Activated CD4-positive, alpha-beta T cell treated with anti-CD3 and anti-CD28 coated beads, Interleukin-2, amount 10 ng/mL, durations not matched to agents 24 days and 14 days (primary cell): Measurements from ENCODE around the gene CEACAM18. TPM values are rescaled to one million over a fixed set of nuclear protein-coding genes. Genes with fewer than 3 reads are reported as not detected.
A peak's percentile ranks its signal among the peaks of the same experiment; 100 is the strongest.
"Not testable (repeated sequence)": the region's sequence is repeated elsewhere in the genome, so short reads cannot be mapped to it uniquely, and the experiment has no call there.

Experiments
- DNase-seq: peaks from one replicate; pipeline ENCODE4 v3.0.0; 2022
- H3K27ac Mint-ChIP-seq: one replicate; pipeline ENCODE4 v1.8.0; 2022; ENCODE audit warnings: mild to moderate bottlenecking, mixed read lengths
- H3K27me3 Mint-ChIP-seq: one replicate; pipeline ENCODE4 v1.8.0; 2022; ENCODE audit warnings: mixed read lengths
- H3K36me3 Mint-ChIP-seq: one replicate; pipeline ENCODE4 v1.8.0; 2022; ENCODE audit warnings: low read depth, mild to moderate bottlenecking, mixed read lengths
- H3K4me1 Mint-ChIP-seq: one replicate; pipeline ENCODE4 v1.8.0; 2021; ENCODE audit warnings: mixed read lengths
- H3K4me3 Mint-ChIP-seq: one replicate; pipeline ENCODE4 v1.8.0; 2022; ENCODE audit warnings: mild to moderate bottlenecking, moderate library complexity, mixed read lengths
- H3K9me3 Mint-ChIP-seq: one replicate; pipeline ENCODE4 v1.8.0; 2021; ENCODE audit warnings: mixed read lengths
- intact Hi-C: fragments of 100-400 bp; cut with micrococcal nuclease; formaldehyde crosslinking; loops from one replicate; pipeline ENCODE4 v1.15.1; 2023
- total RNA-seq: library from RNA; stranded (reverse); gene quantifications from 2 replicates; pipeline ENCODE4 v1.2.3, GENCODE V29; 2022

Gene CEACAM18
- total RNA-seq, 1 donor from 2014 or later = not detected

GRCh38 chr19:51450730-51451307 lies 27.5 kb upstream of the CEACAM18 start:
- H3K27ac Mint-ChIP-seq = peak overlapping the region; percentile 82
- peaks cover 8% of the 10 kb centered on the region for H3K27me3 Mint-ChIP-seq
- no peak overlapping the region for H3K4me3 Mint-ChIP-seq
- peaks cover 28% of the 10 kb centered on the region for H3K9me3 Mint-ChIP-seq
- no peak for DNase-seq
- intact Hi-C loops = no loop called here
- H3K4me1 Mint-ChIP-seq = peaks cover 31% of the 10 kb centered on the region
- peaks cover 19% of the 10 kb centered on the region for H3K36me3 Mint-ChIP-seq

DNA sequence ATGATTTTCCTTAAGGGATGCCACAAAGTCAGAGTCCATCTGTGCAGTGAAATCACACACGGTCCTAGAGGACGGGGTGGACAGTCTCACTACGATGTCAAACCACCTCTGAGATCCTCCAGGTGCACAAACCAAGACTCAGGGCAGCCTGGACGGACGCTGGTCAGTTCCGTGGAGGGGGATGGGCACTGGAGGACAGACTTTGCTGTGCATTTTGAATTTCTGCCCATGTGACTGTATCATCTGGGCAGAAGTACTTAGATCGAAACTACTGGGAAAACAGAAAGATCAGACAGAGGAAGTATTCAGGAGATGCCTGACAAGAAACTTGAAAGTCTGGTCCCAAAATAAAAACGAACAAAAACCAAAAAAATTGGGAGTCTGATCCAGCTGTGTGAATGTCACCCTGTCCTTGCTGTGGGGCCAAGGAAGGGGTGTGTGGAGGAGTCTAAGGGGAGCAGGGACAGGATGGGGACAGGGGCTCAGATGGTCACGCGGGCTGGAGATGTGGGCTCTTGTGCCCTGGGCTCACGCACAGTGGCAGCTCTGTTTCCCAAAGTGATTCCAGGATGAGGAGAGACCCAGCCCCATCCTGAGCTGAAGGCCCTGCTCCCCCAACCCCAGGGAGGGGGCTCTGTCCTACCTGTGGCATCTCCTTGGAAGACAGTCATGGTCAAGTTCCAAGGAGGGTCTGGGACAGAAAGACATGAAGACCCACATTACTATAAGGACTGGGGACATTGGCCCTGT lies 21.6 kb upstream of the CEACAM18 start:
- intact Hi-C loops = no loop called here
- H3K9me3 Mint-ChIP-seq = peaks cover 3% of the 10 kb centered on the region
- no peak overlapping the region for H3K27ac Mint-ChIP-seq
- H3K4me3 Mint-ChIP-seq = no peak overlapping the region
- H3K4me1 Mint-ChIP-seq = peaks cover 6% of the 10 kb centered on the region
- DNase-seq = no peak
- H3K36me3 Mint-ChIP-seq = no peaks in the 10 kb centered on the region
- peaks cover 18% of the 10 kb centered on the region for H3K27me3 Mint-ChIP-seq

- Mint-ChIP-seq H3K4me3 (no peak overlapping the region), H3K27ac (no peak overlapping the region), H3K27me3 (peaks cover 19% of the 10 kb centered on the region), H3K9me3 (no peaks in the 10 kb centered on the region), H3K4me1 (peaks cover 3% of the 10 kb centered on the region), H3K36me3 (no peaks in the 10 kb centered on the region)
- DNase-seq = no peak
- intact Hi-C loops = no loop called here
Observed at GRCh38 chr19:51457351-51458013, 20.9 kb upstream of the CEACAM18 start.

GRCh38 chr19:51458051-51458645 lies 20.2 kb upstream of the CEACAM18 start, which contains the start of gene SIGLEC8:
Gene SIGLEC8, minus strand, starts transcription at chr19:51458454. Its CDS starts 67 bp downstream, at chr19:51458387.
- Mint-ChIP-seq H3K9me3 (no peaks in the 10 kb centered on the region), H3K36me3 (no peaks in the 10 kb centered on the region), H3K4me3 (no peak within 1 kb of the TSS), H3K27ac (no peak within 1 kb of the TSS), H3K27me3 (peaks cover 24% of the 10 kb centered on the region), H3K4me1 (peaks cover 6% of the 10 kb centered on the region)
- intact Hi-C loops = no loop called here
- DNase-seq = no peak

DNA sequence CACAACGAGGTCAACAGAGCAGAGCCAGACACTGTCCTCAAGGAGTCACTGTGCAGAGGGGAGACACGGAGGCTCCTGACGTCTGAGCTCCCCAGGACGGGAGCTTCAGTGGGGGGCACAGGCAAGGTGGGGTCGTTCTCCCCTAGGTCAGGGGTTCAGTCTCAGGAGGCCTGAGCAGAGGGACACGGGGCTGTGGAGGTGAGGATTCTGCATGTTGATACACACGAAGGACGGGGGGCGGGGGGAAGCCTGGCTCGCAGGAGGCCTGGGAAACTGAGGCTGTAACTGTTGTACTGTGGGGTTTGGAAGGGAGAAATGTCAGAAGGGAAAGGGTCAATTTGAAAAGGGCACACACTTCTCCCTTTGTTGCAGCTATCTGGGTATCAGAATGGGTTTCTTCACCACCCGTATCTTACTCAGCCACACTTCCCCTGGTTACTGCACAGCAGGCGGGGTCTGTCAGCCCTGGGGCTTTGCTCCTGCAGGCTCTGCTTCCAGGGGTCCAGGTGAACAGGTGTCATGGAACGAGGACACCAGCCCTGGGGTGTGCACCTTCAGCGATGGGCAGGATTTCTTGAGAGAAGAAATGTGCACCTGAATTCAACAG lies 19.3 kb upstream of the CEACAM18 start:
- DNase-seq = no peak
- intact Hi-C loops = no loop called here
- no peaks in the 10 kb centered on the region for H3K9me3 Mint-ChIP-seq
- H3K36me3 Mint-ChIP-seq = no peaks in the 10 kb centered on the region
- H3K27me3 Mint-ChIP-seq = peaks cover 26% of the 10 kb centered on the region
- H3K4me3 Mint-ChIP-seq = no peak overlapping the region
- peaks cover 7% of the 10 kb centered on the region for H3K4me1 Mint-ChIP-seq
- H3K27ac Mint-ChIP-seq = no peak overlapping the region

DNA sequence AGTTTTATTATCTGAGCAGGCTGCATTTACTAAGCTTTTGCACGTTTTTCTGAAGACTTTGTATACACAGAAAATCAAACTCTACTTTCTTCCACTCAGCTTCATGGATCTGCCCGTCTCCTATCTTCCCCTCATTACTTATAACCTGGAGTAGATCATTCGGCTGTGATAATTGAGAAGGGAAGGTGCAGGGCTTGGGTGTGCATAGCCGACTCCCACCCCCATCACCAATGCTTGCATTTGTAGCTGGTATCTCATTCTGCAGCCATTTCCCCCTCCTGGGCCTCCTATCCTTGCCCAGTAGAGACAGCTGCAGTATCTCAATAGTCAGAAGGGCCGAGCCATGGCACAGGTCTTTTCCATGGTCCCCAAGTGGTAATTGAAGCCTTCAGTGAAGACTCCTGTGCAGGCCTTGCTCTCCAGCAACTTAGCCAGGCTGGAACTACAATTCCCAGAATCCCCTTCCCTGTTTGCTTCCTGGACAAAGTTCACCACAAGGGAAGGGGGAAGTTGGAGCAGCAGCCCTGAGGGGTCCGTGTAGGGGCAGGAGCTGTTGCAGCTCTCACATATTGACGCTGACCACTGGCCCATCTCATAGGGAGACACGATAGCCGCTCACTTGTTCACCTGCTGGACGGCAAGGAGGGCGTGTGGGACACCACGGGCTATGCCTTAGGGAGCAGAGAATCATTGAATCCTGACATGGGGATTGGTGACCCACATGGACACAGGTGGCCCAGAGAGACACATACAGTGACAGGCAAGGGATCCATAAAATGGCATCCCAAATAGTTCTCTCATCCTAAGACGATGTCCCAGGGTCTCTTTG lies 18.0 kb upstream of the CEACAM18 start:
- intact Hi-C loops = no loop called here
- H3K36me3 Mint-ChIP-seq = no peaks in the 10 kb centered on the region
- no peak overlapping the region for H3K4me3 Mint-ChIP-seq
- peaks cover 35% of the 10 kb centered on the region for H3K27me3 Mint-ChIP-seq
- H3K9me3 Mint-ChIP-seq = no peaks in the 10 kb centered on the region
- DNase-seq = no peak
- peaks cover 10% of the 10 kb centered on the region for H3K4me1 Mint-ChIP-seq
- H3K27ac Mint-ChIP-seq = peak overlapping the region; percentile 60

DNA sequence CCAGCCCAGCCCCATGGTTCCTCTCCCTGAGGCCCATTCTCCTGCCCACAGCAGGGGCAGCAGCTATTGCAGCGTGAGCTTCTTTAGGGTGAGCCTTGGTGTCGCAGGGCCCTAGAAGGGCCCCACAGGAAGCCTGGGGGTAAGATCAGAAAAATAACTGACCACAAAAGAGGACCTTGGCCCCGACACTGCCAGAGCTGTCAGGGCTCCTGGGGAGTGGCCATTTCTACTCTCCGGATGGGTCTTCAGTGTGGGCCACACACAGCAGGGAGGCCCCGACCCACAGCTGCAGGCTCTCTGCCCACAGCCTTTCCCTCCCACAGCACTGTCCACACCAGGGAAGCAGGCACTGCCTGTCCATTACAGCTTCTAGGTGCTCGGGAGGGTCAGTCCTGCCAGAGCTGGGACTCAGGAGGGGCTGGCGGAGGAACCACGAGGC lies 16.6 kb upstream of the CEACAM18 start:
- Mint-ChIP-seq H3K4me1 (peaks cover 17% of the 10 kb centered on the region), H3K9me3 (no peaks in the 10 kb centered on the region), H3K36me3 (no peaks in the 10 kb centered on the region), H3K27ac (no peak overlapping the region), H3K27me3 (peaks cover 44% of the 10 kb centered on the region), H3K4me3 (no peak overlapping the region)
- intact Hi-C loops = no loop called here
- DNase-seq = no peak

GRCh38 chr19:51462276-51462675 lies 16.1 kb upstream of the CEACAM18 start:
- Mint-ChIP-seq H3K27me3 (peaks cover 48% of the 10 kb centered on the region), H3K4me1 (peaks cover 21% of the 10 kb centered on the region), H3K36me3 (no peaks in the 10 kb centered on the region), H3K9me3 (no peaks in the 10 kb centered on the region), H3K27ac (no peak overlapping the region), H3K4me3 (no peak overlapping the region)
- DNase-seq = no peak
- intact Hi-C loops = no loop called here

- intact Hi-C loops = no loop called here
- no peak overlapping the region for H3K4me3 Mint-ChIP-seq
- H3K27ac Mint-ChIP-seq = no peak overlapping the region
- H3K27me3 Mint-ChIP-seq = peaks cover 51% of the 10 kb centered on the region
- peaks cover 23% of the 10 kb centered on the region for H3K4me1 Mint-ChIP-seq
- H3K9me3 Mint-ChIP-seq = no peaks in the 10 kb centered on the region
- DNase-seq = no peak
- no peaks in the 10 kb centered on the region for H3K36me3 Mint-ChIP-seq
Observed at GRCh38 chr19:51462681-51463080, 15.7 kb upstream of the CEACAM18 start.

DNA sequence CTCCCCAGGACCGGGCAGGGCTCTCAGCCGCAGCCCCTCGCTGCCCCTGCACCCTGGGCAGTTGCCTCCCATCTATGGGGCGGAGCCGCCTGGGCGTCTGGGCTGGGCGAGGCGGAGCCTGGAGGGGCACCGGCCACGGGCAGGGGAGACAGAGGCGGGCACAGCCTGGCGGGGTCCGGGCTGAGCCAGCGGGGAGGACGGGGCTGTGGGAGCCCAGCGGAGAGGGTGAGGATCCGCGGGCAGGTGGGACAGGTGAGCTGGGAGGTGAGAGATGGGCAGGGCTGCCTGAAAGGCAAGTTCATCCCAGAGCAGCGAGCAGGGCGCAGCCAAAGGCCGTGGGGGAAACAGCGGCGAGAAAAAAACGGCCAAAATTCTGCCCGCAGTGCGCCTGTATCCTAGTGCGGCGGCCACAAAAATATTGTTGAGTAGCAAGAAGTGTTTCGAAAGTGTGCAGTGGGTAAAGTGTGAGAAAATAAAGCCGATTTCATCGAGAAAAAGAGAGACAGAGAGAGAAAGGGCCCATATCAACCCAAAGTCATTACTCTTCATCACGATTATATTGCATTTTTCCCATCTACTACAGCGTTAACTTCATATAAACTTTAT lies 14.3 kb upstream of the CEACAM18 start:
- Mint-ChIP-seq H3K4me3 (peak overlapping the region; percentile 47), H3K27ac (peak overlapping the region; percentile 72), H3K4me1 (peaks cover 35% of the 10 kb centered on the region), H3K27me3 (peaks cover 53% of the 10 kb centered on the region)
- DNase-seq, intact Hi-C loops, H3K9me3 Mint-ChIP-seq, H3K36me3 Mint-ChIP-seq: not testable (repeated sequence)

- Mint-ChIP-seq H3K4me1 (peaks cover 36% of the 10 kb centered on the region), H3K27ac (no peak overlapping the region), H3K4me3 (no peak overlapping the region), H3K36me3 (no peaks in the 10 kb centered on the region), H3K27me3 (peaks cover 44% of the 10 kb centered on the region), H3K9me3 (no peaks in the 10 kb centered on the region)
- DNase-seq = no peak
- intact Hi-C loops = no loop called here
Observed at GRCh38 chr19:51466723-51467122, 11.6 kb upstream of the CEACAM18 start.

DNA sequence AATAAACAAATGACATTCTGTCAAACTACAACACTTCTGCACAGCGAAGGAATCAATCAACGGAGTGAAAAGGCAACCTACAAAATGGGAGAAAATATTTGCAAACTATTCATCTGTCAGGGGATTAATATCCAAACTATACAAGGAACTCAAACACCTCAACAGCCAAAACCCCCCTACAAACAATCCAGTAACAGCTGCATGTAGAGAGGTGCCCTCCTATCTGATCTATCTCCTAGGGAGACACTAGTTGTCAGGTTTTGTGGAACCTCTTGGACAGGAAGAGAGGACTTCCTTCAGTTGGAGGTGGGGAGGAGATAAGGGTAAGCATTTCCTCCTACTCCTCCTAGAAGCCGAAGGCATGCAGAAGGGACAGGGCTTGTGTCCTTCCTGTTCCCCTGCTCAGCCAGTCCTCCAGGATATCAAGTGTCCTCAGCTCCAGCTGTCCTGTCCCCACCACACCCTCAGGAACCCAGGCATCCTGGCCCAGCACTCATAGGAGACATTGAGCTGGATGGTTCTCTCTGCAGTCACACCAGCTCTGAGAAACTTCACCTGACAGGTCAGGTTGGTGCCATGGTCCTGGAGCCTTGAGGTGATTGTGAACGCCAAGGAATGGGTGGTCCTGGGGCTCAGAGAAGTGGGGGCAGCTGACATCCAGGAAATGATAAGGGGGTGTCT lies 10.3 kb upstream of the CEACAM18 start:
- H3K27ac Mint-ChIP-seq = no peak overlapping the region
- no peaks in the 10 kb centered on the region for H3K9me3 Mint-ChIP-seq
- no peaks in the 10 kb centered on the region for H3K36me3 Mint-ChIP-seq
- peaks cover 38% of the 10 kb centered on the region for H3K27me3 Mint-ChIP-seq
- DNase-seq = no peak
- intact Hi-C loops = no loop called here
- peaks cover 44% of the 10 kb centered on the region for H3K4me1 Mint-ChIP-seq
- peak overlapping the region; percentile 20 for H3K4me3 Mint-ChIP-seq
